Renal cortical epithelial cell (primary cell): Measurements from ENCODE around the gene MMRN2. TPM values are rescaled to one million over a fixed set of nuclear protein-coding genes. Genes with fewer than 3 reads are reported as not detected.
A peak's percentile ranks its signal among the peaks of the same experiment; 100 is the strongest.

ENCODE experiments used
- DNase-seq: peaks from one replicate; pipeline ENCODE4 v3.0.0-alpha.2; 2011; ENCODE audit warnings: low read depth
- total RNA-seq: library from RNA; depleted of rRNA; stranded (reverse); fragments of >200 nt; gene quantifications from 2 replicates; pipeline ENCODE4 v1.2.3, GENCODE V29; 2014

MMRN2 gene
- total RNA-seq, 1 donor from 2014 or later: 0.55 TPM

- no peak for DNase-seq
Observed at GRCh38 chr10:86970162-86970981, 13.0 kb upstream of the MMRN2 start.

DNA sequence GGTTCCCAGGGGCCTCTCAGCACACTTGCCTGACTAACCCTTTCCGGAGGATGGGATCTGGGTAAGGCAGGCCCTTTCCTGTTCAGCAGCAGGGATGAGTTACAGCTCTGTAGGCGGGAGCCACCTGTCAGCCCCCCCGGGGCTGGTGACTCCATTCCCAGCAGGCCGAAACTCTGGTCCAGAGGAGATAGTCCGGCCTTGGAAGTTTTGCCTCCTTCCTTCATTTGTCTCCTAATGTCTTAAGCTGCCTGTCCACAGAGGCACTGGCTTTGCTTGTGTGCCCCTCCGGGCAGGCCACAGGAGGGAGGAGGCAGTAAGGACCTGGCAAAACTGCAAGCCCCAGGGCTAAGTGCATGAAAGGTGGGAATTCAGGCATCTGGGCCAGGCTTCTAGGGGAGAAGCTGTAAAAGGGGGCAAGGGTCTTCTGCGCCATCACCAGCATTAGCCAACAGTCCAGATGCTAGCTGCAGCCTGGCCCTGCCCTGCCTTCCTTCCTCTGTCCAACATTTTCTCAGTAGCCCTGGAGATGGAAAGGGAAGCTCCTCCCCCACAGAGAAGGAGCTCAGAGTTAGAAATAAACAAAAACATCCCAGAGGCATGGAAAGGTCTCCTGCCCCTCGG lies 12.1 kb upstream of the MMRN2 start:
- DNase-seq: no peak

GRCh38 chr10:86968994-86969355 lies 11.6 kb upstream of the MMRN2 start:
- no peak for DNase-seq

DNA sequence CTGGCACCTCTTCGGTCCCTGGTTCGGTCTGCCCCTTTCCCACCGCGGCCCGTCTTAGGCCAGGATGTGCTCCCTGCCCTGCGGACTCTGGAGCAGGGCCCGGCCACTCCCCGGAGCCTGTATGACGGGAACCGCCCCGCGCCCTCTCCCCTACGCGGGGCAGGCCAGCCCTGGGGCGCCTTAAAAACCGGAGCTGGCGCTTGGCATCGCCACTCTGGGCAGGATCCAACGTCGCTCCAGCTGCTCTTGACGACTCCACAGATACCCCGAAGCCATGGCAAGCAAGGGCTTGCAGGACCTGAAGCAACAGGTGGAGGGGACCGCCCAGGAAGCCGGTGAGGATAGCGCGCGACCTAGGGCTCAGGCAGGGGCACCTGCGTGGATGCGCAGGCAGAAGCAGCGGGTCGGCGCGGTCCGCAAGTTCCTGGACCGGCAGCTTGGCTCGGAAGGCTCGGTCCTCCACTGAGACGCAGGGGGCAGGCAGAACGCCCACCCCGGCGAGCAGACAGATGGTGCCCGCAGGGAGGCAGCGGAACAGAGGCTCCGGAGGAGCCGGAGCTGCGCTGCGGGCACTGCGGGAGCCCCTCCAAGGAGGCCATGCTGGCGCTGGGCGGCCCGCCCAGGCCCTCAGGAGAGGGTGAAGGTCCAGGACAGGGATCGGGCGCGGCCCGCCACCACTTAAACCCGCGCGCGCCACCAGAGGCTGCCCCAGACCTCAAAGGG lies 11.0 kb upstream of the MMRN2 start, which contains the start of gene ADIRF:
Gene ADIRF (plus strand): TSS at position 212 of the 723 bp plus-strand sequence. CDS start 63 bp downstream, at position 275.
- no peak for DNase-seq

DNA sequence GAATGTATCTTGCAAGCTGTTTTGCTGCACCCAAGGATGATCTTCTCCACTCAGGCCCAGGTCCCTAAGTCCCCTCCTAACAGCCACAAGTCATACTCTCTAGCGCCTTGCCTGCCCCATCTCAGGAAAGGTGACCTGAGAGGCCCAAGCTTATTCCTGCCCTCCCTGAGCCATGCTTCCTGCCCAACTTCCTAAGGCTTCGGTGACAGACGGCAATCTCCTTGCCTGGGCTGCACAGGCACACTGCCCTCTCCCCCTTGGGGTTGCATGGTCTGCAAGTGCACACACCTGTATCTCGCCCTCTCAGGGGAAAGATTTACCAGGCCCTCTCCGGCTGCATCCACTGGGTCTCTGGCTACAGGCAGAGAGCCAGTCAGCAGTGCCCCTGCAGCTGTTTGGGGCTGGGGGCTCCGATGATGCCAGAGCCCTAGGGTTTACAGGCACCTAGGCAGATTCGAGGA lies 10.1 kb upstream of the MMRN2 start:
- DNase-seq: no peak

DNA sequence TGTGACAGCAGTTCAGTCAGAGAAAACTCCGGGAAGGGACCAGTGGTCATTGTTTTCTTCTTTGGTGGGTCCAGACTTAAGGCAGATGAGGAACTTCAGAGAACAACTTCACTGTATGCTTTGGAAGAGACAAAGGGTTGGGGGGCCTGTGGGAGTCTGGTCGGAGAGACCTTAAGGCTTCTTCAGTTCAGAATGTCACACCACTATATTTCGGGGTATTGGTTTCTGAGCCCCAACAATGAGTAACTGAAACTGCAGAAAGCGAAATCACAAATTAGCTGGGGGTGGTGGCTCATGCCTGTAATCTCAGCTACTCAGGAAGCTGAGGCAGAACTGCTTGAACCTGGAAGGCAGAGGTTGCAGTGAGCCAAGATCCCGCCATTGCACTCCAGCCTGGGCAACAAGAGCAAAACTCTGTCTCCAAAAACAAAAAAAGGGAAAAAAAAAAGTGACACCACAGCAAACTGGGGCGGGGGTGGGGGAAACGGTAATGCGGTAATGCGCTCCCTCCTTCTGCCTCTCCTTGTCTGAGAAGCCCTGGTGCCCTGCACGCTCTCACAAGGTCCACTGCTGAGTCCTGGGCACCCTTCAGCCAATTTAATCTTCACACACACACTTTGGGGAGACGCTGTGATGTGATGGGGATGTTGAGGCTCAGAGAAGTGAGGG lies 8.7 kb upstream of the MMRN2 start:
- no peak for DNase-seq

DNA sequence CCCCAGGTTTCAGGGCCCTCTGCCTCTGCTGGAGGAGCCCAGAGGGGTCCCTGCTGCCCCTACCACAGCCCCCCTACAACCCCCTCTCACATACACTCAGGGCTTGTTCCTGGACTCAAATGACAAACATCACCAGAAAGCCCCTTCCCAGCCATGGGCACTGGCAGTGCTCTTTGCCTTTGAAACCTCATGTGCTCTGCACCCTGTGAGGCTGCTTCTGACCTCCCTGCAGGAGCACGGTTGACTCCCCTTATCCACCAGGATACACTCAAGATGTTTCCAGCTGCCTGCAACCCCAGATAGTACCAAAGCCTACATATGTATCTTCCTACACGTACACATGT lies 7.4 kb upstream of the MMRN2 start:
- no peak for DNase-seq

DNA sequence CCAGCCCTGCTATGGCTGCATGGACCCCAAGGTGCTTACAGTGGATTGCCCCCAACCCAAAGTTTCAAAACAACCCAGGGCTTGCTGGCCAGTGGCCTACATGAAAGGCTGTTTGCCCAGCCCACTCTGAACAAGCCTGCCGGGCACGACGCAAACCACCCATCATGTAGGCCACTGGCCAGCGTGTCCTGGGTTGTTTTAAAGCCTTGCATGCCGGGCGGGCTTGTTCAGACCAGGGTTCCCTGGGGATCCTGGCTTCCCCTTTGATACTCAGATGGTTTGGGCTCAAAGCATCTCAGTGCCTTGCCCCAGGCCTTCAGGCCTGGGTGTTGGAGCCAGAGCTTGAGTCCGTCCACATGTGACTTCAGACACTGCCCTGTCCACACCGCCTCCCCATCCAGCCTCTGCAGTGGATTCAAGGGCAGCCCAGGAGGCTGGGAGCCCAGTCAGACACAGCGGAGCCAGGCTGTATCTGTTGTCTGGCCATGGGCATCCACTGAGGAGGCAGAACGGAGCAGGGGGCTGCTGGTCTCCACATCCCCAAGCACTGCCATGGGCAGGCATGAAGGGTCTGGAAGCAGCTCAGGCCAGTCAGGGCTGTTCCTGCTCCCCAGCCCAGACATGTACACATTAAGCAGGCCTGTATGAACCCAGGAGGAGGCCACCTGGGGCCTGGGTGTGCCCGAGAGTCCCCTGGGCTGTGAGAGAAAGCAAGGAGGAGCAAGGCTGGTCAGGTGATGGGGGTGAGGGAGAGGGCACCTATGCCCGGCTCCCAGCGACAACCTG lies 6.8 kb upstream of the MMRN2 start:
- no peak for DNase-seq

DNA sequence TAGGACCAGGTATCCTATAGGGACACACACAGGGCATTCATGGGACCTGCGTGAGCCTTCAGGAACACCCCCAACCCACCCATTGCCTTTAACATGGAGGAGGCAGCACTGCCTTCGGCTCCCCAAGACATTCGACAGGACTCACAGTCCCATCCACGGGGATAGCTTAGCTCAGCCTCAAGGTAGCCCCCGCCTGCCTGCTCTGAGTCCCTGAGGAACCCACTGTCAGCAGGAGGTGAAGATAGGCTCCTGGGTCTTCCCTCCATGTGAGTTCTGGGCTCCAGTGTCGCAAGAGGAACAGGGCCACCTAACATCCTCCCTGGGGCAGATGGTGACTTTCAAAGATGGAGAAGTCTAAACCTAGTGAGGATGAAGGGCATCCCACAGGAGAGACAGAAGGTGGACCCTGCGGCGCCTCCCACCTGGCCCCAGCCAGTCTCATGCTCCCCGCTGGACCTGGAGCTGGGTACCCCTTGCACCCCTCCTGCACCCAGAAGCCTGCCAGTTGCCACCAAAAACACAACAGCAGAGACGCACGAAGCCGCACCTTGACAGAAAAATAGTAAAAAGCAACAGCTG lies 6.0 kb upstream of the MMRN2 start:
- DNase-seq: no peak

GRCh38 chr10:86962981-86963310 lies 5.5 kb upstream of the MMRN2 start:
- DNase-seq: no peak

DNA sequence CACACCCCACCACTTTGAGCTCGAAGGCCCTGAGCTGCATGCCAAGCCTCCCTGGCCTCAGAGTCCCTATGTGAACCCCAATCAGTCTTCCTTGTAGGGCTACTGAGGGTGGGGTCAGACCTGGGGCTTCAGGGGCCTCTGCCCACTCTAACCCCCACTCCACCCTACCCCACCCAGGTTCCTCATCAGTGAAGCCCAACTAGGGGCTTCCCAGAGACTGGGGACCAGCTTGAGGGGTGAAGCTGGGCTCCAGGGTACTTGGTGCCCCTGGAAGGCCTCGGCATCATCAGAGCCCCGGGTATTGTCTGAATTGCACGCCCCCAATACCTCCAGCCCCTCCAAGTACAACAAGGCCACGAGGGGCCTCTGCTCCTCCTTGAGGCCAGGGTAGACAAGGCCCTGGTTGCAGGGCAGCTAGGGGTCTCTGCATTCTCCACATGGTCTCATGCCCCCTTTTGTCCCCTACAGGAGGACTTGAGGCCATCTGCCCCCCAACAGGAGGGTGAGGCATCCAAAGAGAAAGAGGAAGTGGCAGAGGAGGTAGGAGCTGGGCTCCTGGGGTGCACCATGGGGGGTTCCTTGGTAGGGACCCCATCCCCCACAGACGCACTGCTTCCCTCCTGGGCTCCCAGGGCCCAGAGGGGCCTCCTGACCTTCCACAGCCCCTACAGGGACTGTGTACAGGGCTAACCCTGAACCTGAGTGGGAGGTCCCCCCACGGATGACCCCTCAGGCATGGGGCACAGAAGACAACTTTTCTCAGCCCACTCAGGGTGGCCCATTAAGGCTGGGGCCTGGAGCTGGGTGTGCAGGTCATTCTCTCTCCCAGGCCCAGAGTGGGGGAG lies 4.9 kb upstream of the MMRN2 start:
- DNase-seq: no peak

- DNase-seq: no peak
Observed at GRCh38 chr10:86961481-86962091, 4.2 kb upstream of the MMRN2 start.

DNA sequence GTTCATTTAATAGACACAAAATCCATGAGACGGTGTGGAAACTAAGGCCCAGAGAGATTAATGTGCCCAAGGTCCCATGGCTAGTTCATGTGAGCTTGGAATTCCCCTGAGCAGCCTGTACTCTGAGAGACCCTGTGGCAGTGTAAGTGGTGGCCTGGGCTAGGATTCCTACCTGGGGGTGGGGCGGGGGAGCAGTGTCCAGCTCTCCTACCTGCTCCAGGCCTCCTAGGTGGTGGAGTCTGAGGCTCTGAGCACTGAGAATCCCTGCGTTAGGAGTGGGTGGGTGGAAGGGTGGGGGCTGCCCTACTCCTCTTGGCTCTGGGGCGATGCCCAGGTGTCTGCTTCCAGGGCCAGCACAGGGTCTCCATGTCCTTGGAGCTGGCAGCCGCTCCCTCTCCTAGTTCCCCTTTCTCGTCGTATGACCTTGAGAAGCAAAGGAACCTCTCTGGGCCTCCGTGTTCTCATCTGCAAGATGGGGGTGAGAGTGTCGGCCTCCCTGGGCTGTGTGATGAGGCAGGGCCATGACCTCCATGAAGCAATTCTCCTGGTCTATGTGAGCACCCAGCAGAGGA lies 3.5 kb upstream of the MMRN2 start:
- no peak for DNase-seq

DNA sequence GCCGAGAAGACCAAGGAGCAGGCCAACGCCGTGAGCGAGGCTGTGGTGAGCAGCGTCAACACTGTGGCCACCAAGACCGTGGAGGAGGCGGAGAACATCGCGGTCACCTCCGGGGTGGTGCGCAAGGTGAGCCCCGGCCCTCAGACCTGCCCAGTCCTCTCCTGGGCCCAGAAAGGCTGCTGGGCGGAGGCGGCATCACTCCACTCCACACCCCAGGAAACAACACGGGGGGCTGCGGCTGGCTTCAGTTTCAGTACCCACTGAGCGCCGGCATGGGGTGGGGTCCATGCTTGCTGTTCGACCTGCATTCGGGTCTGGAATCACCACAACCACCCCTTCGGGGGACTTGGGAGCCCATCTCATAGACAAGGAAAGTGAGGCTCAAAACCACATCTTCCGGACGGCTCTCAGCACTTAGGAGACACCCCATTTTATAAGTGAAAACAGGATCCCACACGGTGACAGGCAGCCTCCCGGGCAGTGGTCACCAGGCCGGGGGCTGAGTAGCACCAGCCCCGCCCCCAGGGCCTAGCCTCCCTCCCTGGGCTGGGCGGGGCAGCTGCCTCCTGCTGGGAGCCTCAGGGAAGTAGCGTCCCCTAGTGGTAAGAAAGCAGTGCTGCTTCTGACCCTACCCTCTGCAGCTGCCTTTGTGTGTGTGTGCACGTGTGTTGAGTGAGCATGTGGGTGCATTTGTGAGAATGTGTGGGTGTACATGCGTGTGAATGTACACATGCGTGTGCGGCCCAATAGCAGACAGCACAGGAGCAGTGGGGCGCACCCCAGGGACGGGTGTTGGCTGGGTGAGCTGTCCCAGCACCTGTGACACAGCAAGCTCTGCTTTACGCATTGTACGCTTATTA lies 2.8 kb upstream of the MMRN2 start:
- DNase-seq: no peak

DNA sequence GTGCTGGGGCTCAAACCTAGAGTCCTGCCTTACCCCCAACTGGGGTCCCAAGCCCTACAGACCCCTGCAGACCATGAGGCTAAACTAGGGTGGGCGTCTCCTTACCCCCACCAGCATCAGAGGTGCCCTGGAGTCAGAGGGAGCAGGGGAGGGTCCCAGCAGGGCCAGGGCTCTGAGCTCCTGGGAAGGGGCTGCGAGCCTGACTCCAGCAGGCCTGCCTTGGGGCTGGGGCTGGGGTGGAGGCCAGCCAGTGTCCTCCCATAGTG lies 2.3 kb upstream of the MMRN2 start:
- no peak for DNase-seq

DNA sequence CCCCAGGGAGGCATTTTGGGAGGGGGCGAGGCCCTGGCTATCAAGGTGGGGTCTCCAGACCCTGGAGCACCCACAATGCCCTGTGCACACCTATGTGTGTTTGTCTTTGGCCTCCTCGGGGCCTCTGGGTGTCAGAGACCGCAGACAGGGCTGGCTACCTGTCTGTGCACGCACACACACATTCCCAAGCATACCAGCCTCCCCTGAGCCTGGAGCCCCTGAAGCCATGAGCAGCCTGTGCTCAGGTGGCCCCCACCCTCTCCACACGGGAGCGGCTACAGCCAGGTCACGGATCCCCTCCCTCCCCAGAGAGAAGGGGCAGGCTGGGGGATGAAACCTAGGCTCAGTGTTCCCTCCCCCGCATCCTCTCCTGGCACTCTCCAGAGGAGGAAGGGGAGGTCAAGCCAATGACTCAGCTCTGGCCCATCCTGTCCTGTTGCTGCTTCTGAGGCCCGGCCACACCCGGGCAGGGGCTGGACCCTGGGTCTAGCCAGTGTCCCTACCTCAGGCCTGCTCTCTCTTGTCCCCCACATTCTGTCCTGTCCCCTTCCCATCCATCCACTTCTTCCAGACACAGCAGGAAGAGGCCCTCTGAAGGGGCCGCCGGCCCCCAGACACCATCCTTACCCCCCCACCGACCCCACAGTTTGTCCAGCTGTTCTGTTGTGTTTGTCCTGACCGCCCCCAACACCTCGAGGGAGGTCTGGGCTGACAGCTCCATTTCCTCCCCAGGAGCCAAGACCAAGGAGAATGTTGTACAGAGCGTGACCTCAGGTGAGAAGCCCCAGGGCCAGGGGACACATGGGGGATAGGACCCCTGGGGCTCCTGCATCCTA lies 1.7 kb upstream of the MMRN2 start:
- peak; percentile 74 for DNase-seq

DNA sequence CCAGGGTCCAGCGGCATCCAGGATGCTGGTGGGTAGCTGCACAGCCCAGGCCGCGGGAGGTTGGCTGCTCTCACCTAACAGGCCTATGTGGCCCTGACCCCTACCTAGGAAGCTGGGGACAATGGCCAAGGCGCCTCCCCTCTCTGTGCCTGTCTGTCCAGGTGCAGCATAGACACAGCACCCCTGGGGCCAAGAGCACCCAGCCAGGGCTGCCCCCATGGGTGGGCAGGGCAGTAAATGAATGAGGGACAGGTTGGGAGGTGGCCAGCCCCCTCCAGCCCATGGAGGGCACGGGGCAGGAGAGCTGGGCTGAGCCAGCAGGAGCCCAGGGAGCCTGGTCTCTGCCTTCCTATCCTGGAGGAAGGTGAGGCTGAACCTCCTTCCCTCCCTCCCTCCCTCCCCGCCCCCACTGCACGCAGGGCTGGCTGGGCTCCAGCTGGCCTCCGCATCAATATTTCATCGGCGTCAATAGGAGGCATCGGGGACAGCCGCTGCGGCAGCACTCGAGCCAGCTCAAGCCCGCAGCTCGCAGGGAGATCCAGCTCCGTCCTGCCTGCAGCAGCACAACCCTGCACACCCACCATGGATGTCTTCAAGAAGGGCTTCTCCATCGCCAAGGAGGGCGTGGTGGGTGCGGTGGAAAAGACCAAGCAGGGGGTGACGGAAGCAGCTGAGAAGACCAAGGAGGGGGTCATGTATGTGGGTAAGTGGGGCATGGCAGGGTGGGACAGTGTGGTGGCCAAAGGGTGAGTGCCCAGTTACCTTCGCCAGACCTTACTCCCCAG lies 893 bp upstream of the MMRN2 start, which contains the start of gene SNCG:
Gene SNCG (plus strand): TSS at position 484 of the 785 bp plus-strand sequence. CDS start 99 bp downstream, at position 583.
- no peak for DNase-seq
